Ectodermal cell (in vitro differentiated cells): ENCODE data around the gene ST7.
"Not testable (repeated sequence)": the region's sequence is repeated elsewhere in the genome, so short reads cannot be mapped to it uniquely, and the experiment has no call there.

ENCODE experiments used
- H3K27ac ChIP-seq: 2 replicates; pipeline ENCODE4 v1.7.0; 2013; ENCODE audit warnings: mild to moderate bottlenecking, low read depth, low read length; ENCODE audit not compliant: insufficient read depth, poor library complexity, severe bottlenecking
- H3K27me3 ChIP-seq: 2 replicates; pipeline ENCODE4 v1.7.0; 2013; ENCODE audit warnings: mild to moderate bottlenecking, low read length; ENCODE audit not compliant: insufficient read depth, control insufficient read depth, poor library complexity, severe bottlenecking
- H3K36me3 ChIP-seq: one replicate; pipeline ENCODE4 v1.7.0; 2013; ENCODE audit warnings: low read length; ENCODE audit not compliant: control insufficient read depth, insufficient read depth
- H3K4me1 ChIP-seq: one replicate; pipeline ENCODE4 v1.7.0; 2013; ENCODE audit warnings: low read length; ENCODE audit not compliant: control insufficient read depth, insufficient read depth
- H3K4me3 ChIP-seq: 2 replicates; pipeline ENCODE4 v1.7.0; 2013; ENCODE audit warnings: low read depth, low read length, control low read depth; ENCODE audit not compliant: insufficient read depth
- H3K9me3 ChIP-seq: 2 replicates; pipeline ENCODE4 v1.7.0; 2013; ENCODE audit warnings: mild to moderate bottlenecking, low read length, moderate library complexity; ENCODE audit not compliant: control insufficient read depth
- WGBS, 2 experiments: methylation state at CpG; one replicate each; pipeline ENCODE4 v1.1.7; 2013; ENCODE audit warnings: missing lambda C conversion rate in 2 of 2; 5-methylcytosine and 5-hydroxymethylcytosine counted together

The ST7 gene

DNA sequence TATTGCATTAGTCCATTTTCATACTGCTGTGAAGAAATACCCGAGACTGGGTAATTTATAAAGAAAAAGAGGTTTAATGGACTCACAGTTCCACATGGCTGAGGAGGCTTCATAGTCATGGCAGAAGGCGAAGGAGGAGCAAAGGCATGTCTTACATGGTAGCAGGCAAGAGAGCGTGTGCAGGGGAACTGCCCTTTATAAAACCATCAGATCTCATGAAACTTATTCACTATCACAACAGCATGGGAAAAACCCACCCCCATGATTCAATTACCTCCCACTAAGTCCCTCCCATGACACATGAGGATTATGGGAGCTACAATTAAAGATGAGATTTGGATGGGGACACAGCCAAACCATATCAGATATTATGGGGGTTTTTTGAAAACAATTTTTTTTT, 21.7 kb downstream of the ST7 start:
- 79 to 94% methylated on average over 3 of the region's 3 CpGs for WGBS, 2 experiments
- not testable (repeated sequence) for H3K27ac ChIP-seq, H3K36me3 ChIP-seq, H3K9me3 ChIP-seq, H3K4me3 ChIP-seq, H3K27me3 ChIP-seq, H3K4me1 ChIP-seq

GRCh38 chr7:116977172-116977571, 23.9 kb downstream of the ST7 start:
- WGBS, 2 experiments: no CpG with 5 or more reads among the region's 1 CpG
- Histone ChIP-seq H3K4me1 (no peaks in the 10 kb centered on the region), H3K9me3 (no peaks in the 10 kb centered on the region), H3K27ac (no peak overlapping the region), H3K36me3 (no peaks in the 10 kb centered on the region), H3K4me3 (no peak overlapping the region), H3K27me3 (no peaks in the 10 kb centered on the region)

DNA sequence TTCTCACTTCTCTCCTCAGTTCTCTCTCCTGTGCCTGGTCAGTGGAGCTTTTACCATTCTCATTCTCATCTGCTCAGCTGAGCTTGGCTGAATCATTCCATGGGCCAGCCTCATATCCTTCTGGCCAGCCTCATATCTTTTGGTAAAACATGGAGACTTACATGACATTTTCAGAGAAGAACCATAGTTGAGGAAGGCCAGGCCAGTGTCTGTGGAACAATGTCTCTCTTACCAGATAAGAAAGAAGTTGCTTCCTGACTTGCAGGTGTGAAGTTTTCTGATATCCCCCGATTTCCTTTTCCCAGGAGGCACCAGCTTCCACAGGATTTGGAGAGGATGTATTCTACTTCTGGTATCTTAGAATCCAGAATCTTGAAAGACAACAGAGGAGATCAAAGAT, 24.7 kb downstream of the ST7 start:
- no peaks in the 10 kb centered on the region for H3K36me3 ChIP-seq
- no peaks in the 10 kb centered on the region for H3K27me3 ChIP-seq
- H3K4me1 ChIP-seq: no peaks in the 10 kb centered on the region
- H3K9me3 ChIP-seq: no peaks in the 10 kb centered on the region
- no peak overlapping the region for H3K27ac ChIP-seq
- no peak overlapping the region for H3K4me3 ChIP-seq
- 87 to 92% methylated on average over 1 of the region's 1 CpG for WGBS, 2 experiments

DNA sequence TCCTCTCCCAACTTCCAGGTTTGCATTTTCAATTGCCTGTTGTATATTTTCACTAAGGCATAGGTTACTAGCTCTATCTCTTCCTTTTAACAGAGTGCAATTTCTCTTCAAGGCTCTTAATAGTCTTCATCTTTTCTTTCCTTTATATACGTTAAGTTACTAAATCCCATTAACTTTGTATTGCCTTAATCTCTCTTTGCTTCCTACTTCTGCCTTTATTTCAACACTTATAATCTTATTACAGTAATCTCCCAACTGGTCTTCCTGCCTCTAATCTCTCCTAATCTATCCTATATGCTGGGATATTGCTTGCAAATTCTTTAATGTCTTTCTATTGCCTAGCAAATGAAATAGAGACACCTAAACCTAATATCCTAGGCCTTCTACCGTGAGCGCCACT, 26.1 kb downstream of the ST7 start:
- WGBS, 2 experiments: 93 to 95% methylated on average over 3 of the region's 3 CpGs

GRCh38 chr7:116980354-116980753, 27.1 kb downstream of the ST7 start:
- no peak overlapping the region for H3K27ac ChIP-seq
- no peaks in the 10 kb centered on the region for H3K36me3 ChIP-seq
- WGBS, 2 experiments: 95 to 96% methylated on average over 4 of the region's 4 CpGs
- H3K27me3 ChIP-seq: no peaks in the 10 kb centered on the region
- no peaks in the 10 kb centered on the region for H3K9me3 ChIP-seq
- H3K4me3 ChIP-seq: no peak overlapping the region
- H3K4me1 ChIP-seq: no peaks in the 10 kb centered on the region

More for the DNA sequence above, 26.1 kb downstream of the ST7 start:
- H3K36me3 ChIP-seq: no peaks in the 10 kb centered on the region
- no peaks in the 10 kb centered on the region for H3K4me1 ChIP-seq
- H3K27ac ChIP-seq: no peak overlapping the region
- H3K9me3 ChIP-seq: no peaks in the 10 kb centered on the region
- H3K4me3 ChIP-seq: no peak overlapping the region
- H3K27me3 ChIP-seq: no peaks in the 10 kb centered on the region

DNA sequence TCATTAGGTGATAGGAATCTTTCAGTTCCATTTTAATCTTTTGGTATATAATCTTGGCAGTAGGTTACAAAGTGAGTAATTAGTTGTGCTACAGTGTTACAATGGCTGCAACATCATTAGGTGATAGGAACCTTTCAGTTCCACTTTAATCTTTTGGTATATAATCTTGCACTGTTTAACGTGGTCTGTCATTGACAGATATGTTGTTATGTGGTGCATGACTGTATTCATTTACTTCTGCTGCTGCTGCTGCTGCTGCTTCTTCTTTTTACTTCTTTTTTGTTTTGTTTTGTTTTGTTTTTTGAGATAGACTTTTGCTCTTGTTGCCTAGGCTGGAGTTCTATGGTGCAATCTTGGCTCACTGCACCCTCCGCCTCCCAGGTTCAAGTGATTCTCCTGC, 28.6 kb downstream of the ST7 start:
- H3K4me1 ChIP-seq: no peaks in the 10 kb centered on the region
- no peaks in the 10 kb centered on the region for H3K27me3 ChIP-seq
- no peaks in the 10 kb centered on the region for H3K9me3 ChIP-seq
- H3K27ac ChIP-seq: no peak overlapping the region
- no peak overlapping the region for H3K4me3 ChIP-seq
- 93 to 96% methylated on average over 2 of the region's 2 CpGs for WGBS, 2 experiments
- no peaks in the 10 kb centered on the region for H3K36me3 ChIP-seq

- Histone ChIP-seq H3K4me1 (no peaks in the 10 kb centered on the region), H3K27me3 (no peaks in the 10 kb centered on the region), H3K9me3 (no peaks in the 10 kb centered on the region), H3K36me3 (no peaks in the 10 kb centered on the region), H3K4me3 (no peak overlapping the region), H3K27ac (no peak overlapping the region)
- WGBS, 2 experiments: 75 to 93% methylated on average over 2 of the region's 2 CpGs
Observed at GRCh38 chr7:116984511-116984910, 31.2 kb downstream of the ST7 start.

DNA sequence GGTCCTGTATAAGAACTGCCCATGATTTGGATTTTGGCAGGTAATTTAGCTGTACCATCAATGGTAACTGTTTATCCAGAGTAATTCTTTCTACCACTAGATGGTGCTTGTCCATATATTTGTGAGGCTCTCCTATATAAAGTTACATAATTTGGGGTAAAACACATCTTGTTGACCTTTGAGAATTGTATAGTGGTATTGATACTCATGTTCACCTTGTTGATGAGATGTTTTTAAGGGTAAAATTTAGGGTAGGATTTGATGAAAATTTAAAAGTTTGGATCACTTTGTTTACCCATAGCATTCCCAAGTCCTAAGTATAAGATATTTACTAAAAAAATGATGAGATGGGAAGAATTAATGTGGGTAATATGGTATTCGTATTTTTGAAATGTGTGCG, 31.6 kb downstream of the ST7 start:
- Histone ChIP-seq H3K27ac (no peak overlapping the region), H3K4me1 (no peaks in the 10 kb centered on the region), H3K4me3 (no peak overlapping the region), H3K36me3 (no peaks in the 10 kb centered on the region), H3K27me3 (no peaks in the 10 kb centered on the region), H3K9me3 (no peaks in the 10 kb centered on the region)
- 62 to 63% methylated on average over 2 of the region's 2 CpGs for WGBS, 2 experiments

DNA sequence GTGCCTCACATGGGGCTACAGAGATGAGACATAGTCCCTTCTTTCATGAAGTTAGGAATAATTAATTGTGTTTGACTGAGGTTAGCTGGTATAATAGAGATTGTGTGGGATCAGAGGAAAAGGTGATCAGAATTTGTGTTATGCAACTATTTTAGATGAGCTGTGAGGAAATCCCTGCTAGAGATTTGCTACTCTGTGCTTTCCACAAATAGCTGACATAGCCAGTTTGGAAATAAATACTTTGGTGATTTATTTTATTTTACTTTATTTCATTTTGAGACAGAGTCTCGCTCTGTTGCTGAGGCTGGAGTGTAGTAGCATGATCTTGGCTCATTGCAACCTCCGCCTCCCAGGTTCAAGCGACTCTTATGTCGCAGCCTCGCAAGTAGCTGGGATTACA, 32.3 kb downstream of the ST7 start:
- WGBS, 2 experiments: 90 to 97% methylated on average over 5 of the region's 5 CpGs
- no peak overlapping the region for H3K27ac ChIP-seq
- H3K36me3 ChIP-seq: no peaks in the 10 kb centered on the region
- H3K4me1 ChIP-seq: no peaks in the 10 kb centered on the region
- no peaks in the 10 kb centered on the region for H3K9me3 ChIP-seq
- no peak overlapping the region for H3K4me3 ChIP-seq
- H3K27me3 ChIP-seq: no peaks in the 10 kb centered on the region

GRCh38 chr7:116986611-116987565, 33.6 kb downstream of the ST7 start:
- H3K4me3 ChIP-seq: no peak overlapping the region
- WGBS, 2 experiments: 91 to 93% methylated on average over 4 of the region's 4 CpGs
- no peaks in the 10 kb centered on the region for H3K36me3 ChIP-seq
- no peaks in the 10 kb centered on the region for H3K27me3 ChIP-seq
- H3K9me3 ChIP-seq: no peaks in the 10 kb centered on the region
- no peak overlapping the region for H3K27ac ChIP-seq
- no peaks in the 10 kb centered on the region for H3K4me1 ChIP-seq
